ENCODE measurements around the gene RTL10.
A peak's percentile ranks its signal among the peaks of the same experiment; 100 is the strongest.

RTL10 gene, protein sequence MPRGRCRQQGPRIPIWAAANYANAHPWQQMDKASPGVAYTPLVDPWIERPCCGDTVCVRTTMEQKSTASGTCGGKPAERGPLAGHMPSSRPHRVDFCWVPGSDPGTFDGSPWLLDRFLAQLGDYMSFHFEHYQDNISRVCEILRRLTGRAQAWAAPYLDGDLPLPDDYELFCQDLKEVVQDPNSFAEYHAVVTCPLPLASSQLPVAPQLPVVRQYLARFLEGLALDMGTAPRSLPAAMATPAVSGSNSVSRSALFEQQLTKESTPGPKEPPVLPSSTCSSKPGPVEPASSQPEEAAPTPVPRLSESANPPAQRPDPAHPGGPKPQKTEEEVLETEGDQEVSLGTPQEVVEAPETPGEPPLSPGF

DNA sequence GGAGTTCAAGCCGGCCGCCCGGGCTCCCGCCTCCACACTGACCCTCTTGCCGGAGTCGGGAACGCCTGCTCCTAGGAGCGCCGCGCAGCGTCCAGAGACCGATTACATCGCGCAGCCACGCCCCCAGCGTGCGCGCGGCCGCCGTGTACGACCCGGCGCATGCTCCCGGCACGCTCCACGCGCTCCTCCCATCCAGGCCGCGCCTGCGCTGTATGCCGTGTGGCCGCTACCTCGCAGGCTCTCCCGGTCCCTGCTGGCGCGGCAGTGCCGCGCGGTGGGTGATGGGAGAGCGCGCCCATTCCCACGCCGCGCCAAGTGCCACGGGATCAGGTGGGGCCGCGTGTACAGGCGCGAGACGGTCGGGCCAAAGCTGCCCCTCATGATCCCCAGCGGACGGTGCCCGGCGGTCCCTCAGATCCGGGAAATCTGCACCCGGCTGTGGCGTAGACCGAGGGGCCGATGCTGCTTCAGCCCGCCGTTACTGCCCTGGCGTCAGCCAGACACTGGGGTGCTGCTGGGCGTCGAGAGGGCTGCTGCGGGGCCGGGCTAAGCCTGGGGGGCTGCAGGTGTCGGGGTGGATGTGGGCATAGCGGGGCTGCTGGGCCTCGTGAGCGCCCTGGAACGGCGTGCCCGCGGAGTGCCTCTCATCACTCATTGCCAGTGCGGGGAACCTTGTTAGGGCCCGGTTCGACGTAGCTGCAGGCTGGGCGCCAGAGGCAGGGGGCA is at the start of gene RTL10, which contains the start of gene GNB1L:
TSS of gene RTL10 (minus strand) at position 97 of the 726 bp plus-strand sequence. CDS start 2,613 bp downstream, outside the sequence.
TSS of gene GNB1L (minus strand) at position 97 of the 726 bp plus-strand sequence. CDS start 33,519 bp downstream, outside the sequence.
- in situ Hi-C loops (cut with MboI; ENCODE audit: low sequenced_read_pairs, unreplicated experiment), result no loop called here
- TF ChIP-seq, protein P1, sequence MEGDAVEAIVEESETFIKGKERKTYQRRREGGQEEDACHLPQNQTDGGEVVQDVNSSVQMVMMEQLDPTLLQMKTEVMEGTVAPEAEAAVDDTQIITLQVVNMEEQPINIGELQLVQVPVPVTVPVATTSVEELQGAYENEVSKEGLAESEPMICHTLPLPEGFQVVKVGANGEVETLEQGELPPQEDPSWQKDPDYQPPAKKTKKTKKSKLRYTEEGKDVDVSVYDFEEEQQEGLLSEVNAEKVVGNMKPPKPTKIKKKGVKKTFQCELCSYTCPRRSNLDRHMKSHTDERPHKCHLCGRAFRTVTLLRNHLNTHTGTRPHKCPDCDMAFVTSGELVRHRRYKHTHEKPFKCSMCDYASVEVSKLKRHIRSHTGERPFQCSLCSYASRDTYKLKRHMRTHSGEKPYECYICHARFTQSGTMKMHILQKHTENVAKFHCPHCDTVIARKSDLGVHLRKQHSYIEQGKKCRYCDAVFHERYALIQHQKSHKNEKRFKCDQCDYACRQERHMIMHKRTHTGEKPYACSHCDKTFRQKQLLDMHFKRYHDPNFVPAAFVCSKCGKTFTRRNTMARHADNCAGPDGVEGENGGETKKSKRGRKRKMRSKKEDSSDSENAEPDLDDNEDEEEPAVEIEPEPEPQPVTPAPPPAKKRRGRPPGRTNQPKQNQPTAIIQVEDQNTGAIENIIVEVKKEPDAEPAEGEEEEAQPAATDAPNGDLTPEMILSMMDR (IDR thresholded peaks at IDR 0.05; ENCODE audit: borderline replicate concordance, control extremely low read depth, extremely low read depth, insufficient read depth, missing control alignments), result peak; percentile 23
- peak; percentile 99 for DNase-seq (ENCODE audit: low spot score)

DNA sequence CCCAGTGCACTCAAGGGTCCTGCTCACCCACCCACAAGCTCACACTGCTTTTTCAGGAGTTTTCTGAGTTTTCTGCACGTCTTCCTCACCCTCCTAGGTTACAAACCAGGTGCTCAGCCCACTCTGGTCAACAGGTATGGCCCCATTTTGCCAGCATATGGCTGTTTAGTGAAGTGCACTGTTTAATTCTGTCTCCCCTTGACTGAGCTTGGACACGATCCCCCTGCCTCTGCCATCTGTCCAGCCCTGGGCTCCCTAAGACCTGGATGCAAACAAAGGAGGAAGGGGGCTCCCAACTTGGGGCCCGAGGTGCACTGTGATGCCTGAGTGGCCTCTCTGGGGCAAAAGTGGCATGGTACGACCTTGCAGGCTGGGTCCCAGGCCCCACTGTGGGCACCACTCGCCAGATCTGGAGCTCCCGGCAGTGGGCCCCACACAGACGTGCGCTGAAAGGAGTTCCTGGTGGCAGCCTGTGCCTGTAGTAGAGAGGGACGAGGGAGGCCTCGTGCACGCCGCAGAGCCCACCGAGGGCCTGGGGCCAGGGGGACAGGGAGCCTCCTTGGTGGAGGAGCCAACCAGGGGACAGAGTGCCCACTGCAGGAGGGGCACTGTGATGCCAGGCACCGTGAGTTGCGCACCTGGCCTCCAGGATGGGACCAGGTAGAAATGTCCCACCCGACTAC is 49.6 kb upstream of the RTL10 start:
- in situ Hi-C loops (cut with MboI; ENCODE audit: low sequenced_read_pairs, unreplicated experiment), result no loop called here
- TF ChIP-seq, protein P1 (IDR thresholded peaks at IDR 0.05; ENCODE audit: borderline replicate concordance, control extremely low read depth, extremely low read depth, insufficient read depth, missing control alignments), result no peak
- no peak for DNase-seq (ENCODE audit: low spot score)

DNA sequence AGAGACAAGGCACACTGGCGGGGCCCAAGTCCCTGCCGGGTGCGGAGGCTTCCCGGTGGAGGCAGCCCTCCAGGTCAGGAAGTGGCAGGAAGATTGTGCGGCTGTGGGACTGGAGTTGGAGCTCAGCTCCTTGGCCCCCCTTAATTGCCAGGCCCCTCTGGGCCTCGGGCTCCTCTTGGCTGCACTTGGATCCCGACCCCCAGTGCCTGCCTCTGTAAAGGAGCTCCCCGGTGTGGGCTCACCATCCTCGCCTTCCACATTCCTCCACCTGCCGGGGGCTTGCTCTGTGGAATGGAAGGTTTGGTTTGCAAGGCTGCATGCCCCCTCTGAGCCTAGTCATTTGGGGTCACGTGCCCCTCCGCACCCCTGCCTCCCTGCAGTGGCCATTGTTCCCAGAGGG is 48.8 kb upstream of the RTL10 start:
- TF ChIP-seq, protein P1 (IDR thresholded peaks at IDR 0.05; ENCODE audit: borderline replicate concordance, control extremely low read depth, extremely low read depth, insufficient read depth, missing control alignments), result no peak
- in situ Hi-C loops (cut with MboI; ENCODE audit: low sequenced_read_pairs, unreplicated experiment), result no loop called here
- no peak for DNase-seq (ENCODE audit: low spot score)

DNA sequence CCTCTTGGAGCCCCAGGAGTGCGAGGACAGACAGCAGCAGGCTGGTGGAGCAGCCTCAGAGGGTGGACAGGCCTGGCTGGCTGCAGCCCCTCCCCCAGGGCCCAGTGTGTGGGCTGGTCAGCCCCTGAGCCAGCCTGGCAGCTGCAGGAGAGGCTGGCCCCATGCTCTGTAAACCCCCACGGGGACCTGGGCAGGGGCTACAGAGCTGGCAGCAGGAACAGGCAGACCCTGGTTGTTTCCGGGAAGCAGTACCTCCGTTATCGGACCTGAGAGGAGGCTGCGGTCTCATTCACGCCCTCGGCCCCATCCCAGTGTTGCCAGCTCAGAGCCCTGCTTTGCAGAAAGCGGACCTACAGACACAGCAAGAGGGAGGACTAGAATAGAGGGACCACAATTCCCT is 48.4 kb upstream of the RTL10 start:
- in situ Hi-C loops (cut with MboI; ENCODE audit: low sequenced_read_pairs, unreplicated experiment), result no loop called here
- DNase-seq (ENCODE audit: low spot score), result no peak

DNA sequence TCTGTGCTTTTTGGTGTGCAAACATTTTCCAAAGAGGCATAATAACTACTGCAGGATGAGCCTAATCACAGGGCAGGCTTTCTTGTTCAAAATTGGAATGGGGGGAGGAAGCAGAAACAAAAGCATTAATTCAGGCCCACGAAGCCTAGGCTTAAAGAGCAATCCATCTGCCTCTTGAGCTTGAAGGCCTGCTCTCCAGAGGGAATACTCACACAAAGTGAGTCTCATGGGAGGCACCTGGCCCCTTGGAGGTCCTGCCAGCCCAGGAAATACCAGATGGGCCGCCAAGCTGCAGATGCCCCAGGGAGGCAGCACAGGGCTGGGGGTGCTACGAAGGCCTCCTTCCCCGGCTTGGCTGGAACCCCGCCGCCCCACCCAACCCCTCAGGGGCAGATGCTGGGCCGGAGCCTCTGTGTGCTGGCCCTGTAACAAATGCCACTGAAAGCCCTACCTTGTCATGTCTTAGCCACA is 47.6 kb upstream of the RTL10 start:
- in situ Hi-C loops (cut with MboI; ENCODE audit: low sequenced_read_pairs, unreplicated experiment), result no loop called here
- DNase-seq (ENCODE audit: low spot score), result no peak
- TF ChIP-seq, protein P1 (IDR thresholded peaks at IDR 0.05; ENCODE audit: borderline replicate concordance, control extremely low read depth, extremely low read depth, insufficient read depth, missing control alignments), result no peak

More for the DNA sequence above, 48.4 kb upstream of the RTL10 start:
- TF ChIP-seq, protein P1 (IDR thresholded peaks at IDR 0.05; ENCODE audit: borderline replicate concordance, control extremely low read depth, extremely low read depth, insufficient read depth, missing control alignments), result no peak

DNA sequence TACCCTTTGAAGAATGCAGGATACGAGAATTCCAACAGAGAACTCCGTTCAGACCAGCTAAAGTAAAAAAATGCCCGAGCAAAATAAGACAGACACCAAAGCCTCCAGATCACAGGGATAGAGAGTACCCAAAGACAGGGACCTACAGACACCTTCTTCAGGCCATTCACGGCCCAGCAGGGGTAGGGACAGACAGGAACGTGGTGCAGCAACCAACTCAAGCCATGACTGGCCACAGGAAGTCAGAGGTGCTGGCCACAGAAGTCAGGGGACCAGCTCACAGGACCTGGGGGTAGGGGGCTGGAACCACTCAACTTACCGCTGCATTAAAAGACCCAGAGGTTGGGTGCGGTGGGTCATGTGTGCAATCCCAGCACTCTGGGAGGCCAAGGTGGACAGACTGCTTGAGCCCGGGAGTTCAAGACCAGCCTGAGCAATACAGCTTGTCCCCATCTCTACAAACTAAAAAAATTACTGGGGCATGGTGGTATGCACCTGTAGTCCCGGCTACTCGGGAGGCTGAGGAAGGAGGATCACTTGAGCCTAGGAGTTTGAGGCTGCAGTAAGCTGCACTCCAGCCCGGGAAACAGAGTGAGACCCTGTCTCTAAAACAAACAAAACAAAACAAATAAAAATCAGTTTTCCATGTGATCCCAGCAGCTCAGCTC is 47.0 kb upstream of the RTL10 start:
- in situ Hi-C loops (cut with MboI; ENCODE audit: low sequenced_read_pairs, unreplicated experiment), result no loop called here
- no peak for DNase-seq (ENCODE audit: low spot score)
- TF ChIP-seq, protein P1 (IDR thresholded peaks at IDR 0.05; ENCODE audit: borderline replicate concordance, control extremely low read depth, extremely low read depth, insufficient read depth, missing control alignments), result no peak

Measured in GM13976 (cell line).